GM12878 (cell line): ENCODE data around the gene ALG2. TPM values are rescaled to one million over a fixed set of nuclear protein-coding genes. Genes with fewer than 3 reads are reported as not detected.
A peak's percentile ranks its signal among the peaks of the same experiment; 100 is the strongest.

ENCODE experiments used
- BACH1 ChIP-seq: fragments of 450-650 bp; IDR thresholded peaks from 2 replicates; pipeline ENCODE4 v1.6.1; 2017; ENCODE audit warnings: mild to moderate bottlenecking, borderline replicate concordance
- BMI1 ChIP-seq: fragments of 450-650 bp; IDR thresholded peaks from 2 replicates; pipeline ENCODE4 v1.6.1; 2016; ENCODE audit warnings: mild to moderate bottlenecking, moderate library complexity, borderline replicate concordance
- EED ChIP-seq: sonication (generic); IDR thresholded peaks from 2 replicates; pipeline ENCODE4 v1.6.1; 2016; ENCODE audit warnings: antibody characterized with exemption, low read depth
- EZH2 ChIP-seq: IDR thresholded peaks from 2 replicates; pipeline ENCODE4 v1.6.1; 2012; ENCODE audit warnings: low read depth, mild to moderate bottlenecking, control low read depth, inconsistent platforms, low read length, borderline replicate concordance; ENCODE audit not compliant: control insufficient read depth
- FOXK2 ChIP-seq: fragments of 450-650 bp; IDR thresholded peaks from 2 replicates; pipeline ENCODE4 v1.6.1; 2017; ENCODE audit warnings: mild to moderate bottlenecking, moderate library complexity
- FOXM1 ChIP-seq: IDR thresholded peaks from 2 replicates; pipeline ENCODE4 v1.6.1; 2012; ENCODE audit warnings: low read depth, mild to moderate bottlenecking, inconsistent platforms, low read length, moderate library complexity
- KDM1A ChIP-seq: fragments of 200-600 bp; sonication (generic); IDR thresholded peaks from 2 replicates; pipeline ENCODE4 v1.6.1; 2016; ENCODE audit warnings: borderline replicate concordance
- MTA3 ChIP-seq: IDR thresholded peaks from 2 replicates; pipeline ENCODE4 v1.6.1; 2012; ENCODE audit warnings: low read length, inconsistent platforms, borderline replicate concordance
- NR2C2 ChIP-seq: IDR thresholded peaks from 2 replicates; pipeline ENCODE4 v1.6.1; 2011; ENCODE audit warnings: borderline replicate concordance, low read depth; ENCODE audit not compliant: control insufficient read depth, insufficient read length
- STAT3 ChIP-seq: IDR thresholded peaks from 2 replicates; pipeline ENCODE4 v1.6.1; 2011; ENCODE audit warnings: low read depth, low read length, improper control_type of control experiment
- SUPT20H ChIP-seq: IDR thresholded peaks from 2 replicates; pipeline ENCODE4 v1.6.1; 2011; ENCODE audit warnings: low read depth, mild to moderate bottlenecking, low read length, moderate library complexity, borderline replicate concordance; ENCODE audit not compliant: control insufficient read depth
- TCF3 ChIP-seq: IDR thresholded peaks from 2 replicates; pipeline ENCODE4 v1.6.1; 2012; ENCODE audit warnings: low read depth, mild to moderate bottlenecking, low read length, borderline replicate concordance; ENCODE audit not compliant: insufficient read depth
- YY1 ChIP-seq: IDR thresholded peaks from 2 replicates; pipeline ENCODE4 v1.6.1; 2011; ENCODE audit warnings: low read depth, mild to moderate bottlenecking, low read length
- ZNF207 ChIP-seq: fragments of 450-650 bp; IDR thresholded peaks from 2 replicates; pipeline ENCODE4 v1.6.1; 2014; ENCODE audit warnings: antibody characterized with exemption, mild to moderate bottlenecking, borderline replicate concordance
- ZNF384 ChIP-seq: IDR thresholded peaks from 2 replicates; pipeline ENCODE4 v1.6.1; 2012; ENCODE audit warnings: low read depth, mild to moderate bottlenecking, low read length, improper control_type of control experiment, borderline replicate concordance
- ZZZ3 ChIP-seq: IDR thresholded peaks from 2 replicates; pipeline ENCODE4 v1.6.1; 2011; ENCODE audit warnings: low read depth; ENCODE audit not compliant: control insufficient read depth, insufficient read length
- polyA plus RNA-seq, 11 experiments: library from polyadenylated mRNA; depleted of rRNA in 4 of 11; unstranded in 6 of 11; stranded (reverse) in 5 of 11; fragments of >200 nt; fragmentation: Nextera tagmentation in 4 of 11; fragmentation: Illumina TruSeq in 1 of 11; extraction: Ambion mirVana in 4 of 11; extraction: Trizol in 1 of 11; gene quantifications; 1 replicate in 1 of 11; 2 replicates in 10 of 11; pipeline versions ENCODE4 v1.2.1 to v1.2.3, GENCODE V29; 2011 to 2016; ENCODE audit warnings: inconsistent platforms in 2 of 11, missing spikeins in 2 of 11, low read depth in 1 of 11
- total RNA-seq, 4 experiments: library from RNA; depleted of rRNA in 3 of 4; stranded (reverse); fragments of >200 nt in 3 of 4; fragmentation: Illumina TruSeq in 1 of 4; extraction: Trizol in 1 of 4; gene quantifications; 2 replicates each; pipeline versions ENCODE4 v1.2.1 to v1.2.3, GENCODE V29; 2013 to 2021
- TF ChIP-seq, protein P1 (sequence below): fragments of 450-650 bp; IDR thresholded peaks from 2 replicates; pipeline ENCODE4 v1.6.1; 2017; ENCODE audit warnings: mild to moderate bottlenecking
- TF ChIP-seq, protein P2 (sequence below): fragments of 450-650 bp; IDR thresholded peaks from 2 replicates; pipeline ENCODE4 v1.6.1; 2016; ENCODE audit warnings: mild to moderate bottlenecking, moderate library complexity, borderline replicate concordance
- TF ChIP-seq, protein P3 (sequence below): IDR thresholded peaks from 2 replicates; pipeline ENCODE4 v1.6.1; 2012; ENCODE audit warnings: mild to moderate bottlenecking, low read depth, low read length

ALG2 gene
- total and polyA plus RNA-seq, 10 of the 15 experiments (the other 5 are each of a cell fraction or from before 2014, with no cell fraction given), result 8.8 to 52.5 (median 38.6) TPM

DNA sequence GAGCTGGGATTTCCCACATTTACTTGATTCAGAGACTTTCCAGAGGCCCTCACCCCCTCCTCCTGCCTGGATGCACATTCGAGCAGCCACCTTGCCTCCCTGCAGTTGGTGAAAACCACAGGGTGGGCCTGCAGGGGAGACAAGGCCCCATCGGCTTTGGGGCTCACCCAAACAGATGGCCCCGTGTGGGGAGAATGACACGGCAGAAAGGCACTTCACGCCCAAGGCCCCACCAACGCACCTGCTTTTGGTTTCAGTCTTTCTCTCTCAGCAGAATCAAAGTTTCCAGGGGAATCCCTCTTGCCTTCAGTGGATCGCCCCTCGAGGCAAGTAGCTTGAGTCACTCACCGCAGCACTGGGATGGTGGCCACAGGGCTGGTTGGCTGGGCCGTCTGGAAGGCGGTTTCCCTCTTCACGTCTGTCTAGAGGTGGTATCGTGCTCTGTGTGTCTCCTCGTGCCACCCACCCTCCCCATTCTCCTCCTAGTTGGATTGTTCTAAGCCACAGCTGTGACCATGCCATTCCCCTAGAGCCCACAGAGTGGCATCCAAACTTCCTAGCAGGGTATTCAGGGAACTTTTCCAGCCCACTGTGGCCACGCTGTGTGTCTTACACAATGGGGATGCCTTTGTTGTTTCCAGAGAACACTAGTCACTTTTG lies 32.2 kb upstream of the ALG2 start (continued):
- no peak for TF ChIP-seq BMI1
- TF ChIP-seq STAT3, result no peak
- peak; percentile 74; the same call in 1 of the 2 replicates for TF ChIP-seq ZNF207
- TF ChIP-seq FOXK2, result no peak
- TF ChIP-seq, protein P1, sequence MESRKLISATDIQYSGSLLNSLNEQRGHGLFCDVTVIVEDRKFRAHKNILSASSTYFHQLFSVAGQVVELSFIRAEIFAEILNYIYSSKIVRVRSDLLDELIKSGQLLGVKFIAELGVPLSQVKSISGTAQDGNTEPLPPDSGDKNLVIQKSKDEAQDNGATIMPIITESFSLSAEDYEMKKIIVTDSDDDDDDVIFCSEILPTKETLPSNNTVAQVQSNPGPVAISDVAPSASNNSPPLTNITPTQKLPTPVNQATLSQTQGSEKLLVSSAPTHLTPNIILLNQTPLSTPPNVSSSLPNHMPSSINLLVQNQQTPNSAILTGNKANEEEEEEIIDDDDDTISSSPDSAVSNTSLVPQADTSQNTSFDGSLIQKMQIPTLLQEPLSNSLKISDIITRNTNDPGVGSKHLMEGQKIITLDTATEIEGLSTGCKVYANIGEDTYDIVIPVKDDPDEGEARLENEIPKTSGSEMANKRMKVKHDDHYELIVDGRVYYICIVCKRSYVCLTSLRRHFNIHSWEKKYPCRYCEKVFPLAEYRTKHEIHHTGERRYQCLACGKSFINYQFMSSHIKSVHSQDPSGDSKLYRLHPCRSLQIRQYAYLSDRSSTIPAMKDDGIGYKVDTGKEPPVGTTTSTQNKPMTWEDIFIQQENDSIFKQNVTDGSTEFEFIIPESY, result no peak
- no peak for TF ChIP-seq EZH2
- no peak for TF ChIP-seq NR2C2
- peak; percentile 97 for TF ChIP-seq FOXM1
- peak; percentile 93; the same call in 1 of the 2 replicates for TF ChIP-seq BACH1
- TF ChIP-seq, protein P2, sequence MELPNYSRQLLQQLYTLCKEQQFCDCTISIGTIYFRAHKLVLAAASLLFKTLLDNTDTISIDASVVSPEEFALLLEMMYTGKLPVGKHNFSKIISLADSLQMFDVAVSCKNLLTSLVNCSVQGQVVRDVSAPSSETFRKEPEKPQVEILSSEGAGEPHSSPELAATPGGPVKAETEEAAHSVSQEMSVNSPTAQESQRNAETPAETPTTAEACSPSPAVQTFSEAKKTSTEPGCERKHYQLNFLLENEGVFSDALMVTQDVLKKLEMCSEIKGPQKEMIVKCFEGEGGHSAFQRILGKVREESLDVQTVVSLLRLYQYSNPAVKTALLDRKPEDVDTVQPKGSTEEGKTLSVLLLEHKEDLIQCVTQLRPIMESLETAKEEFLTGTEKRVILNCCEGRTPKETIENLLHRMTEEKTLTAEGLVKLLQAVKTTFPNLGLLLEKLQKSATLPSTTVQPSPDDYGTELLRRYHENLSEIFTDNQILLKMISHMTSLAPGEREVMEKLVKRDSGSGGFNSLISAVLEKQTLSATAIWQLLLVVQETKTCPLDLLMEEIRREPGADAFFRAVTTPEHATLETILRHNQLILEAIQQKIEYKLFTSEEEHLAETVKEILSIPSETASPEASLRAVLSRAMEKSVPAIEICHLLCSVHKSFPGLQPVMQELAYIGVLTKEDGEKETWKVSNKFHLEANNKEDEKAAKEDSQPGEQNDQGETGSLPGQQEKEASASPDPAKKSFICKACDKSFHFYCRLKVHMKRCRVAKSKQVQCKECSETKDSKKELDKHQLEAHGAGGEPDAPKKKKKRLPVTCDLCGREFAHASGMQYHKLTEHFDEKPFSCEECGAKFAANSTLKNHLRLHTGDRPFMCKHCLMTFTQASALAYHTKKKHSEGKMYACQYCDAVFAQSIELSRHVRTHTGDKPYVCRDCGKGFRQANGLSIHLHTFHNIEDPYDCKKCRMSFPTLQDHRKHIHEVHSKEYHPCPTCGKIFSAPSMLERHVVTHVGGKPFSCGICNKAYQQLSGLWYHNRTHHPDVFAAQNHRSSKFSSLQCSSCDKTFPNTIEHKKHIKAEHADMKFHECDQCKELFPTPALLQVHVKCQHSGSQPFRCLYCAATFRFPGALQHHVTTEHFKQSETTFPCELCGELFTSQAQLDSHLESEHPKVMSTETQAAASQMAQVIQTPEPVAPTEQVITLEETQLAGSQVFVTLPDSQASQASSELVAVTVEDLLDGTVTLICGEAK, result no peak
- TF ChIP-seq KDM1A, result no peak
- TF ChIP-seq EED, result peak; percentile 98
- TF ChIP-seq TCF3, result peak; percentile 96
- TF ChIP-seq MTA3, result peak; percentile 86; the same call in 1 of the 2 replicates
- TF ChIP-seq ZNF384, result no peak
- TF ChIP-seq YY1, result no peak
- no peak for TF ChIP-seq ZZZ3
- TF ChIP-seq SUPT20H, result no peak
- TF ChIP-seq, protein P3, sequence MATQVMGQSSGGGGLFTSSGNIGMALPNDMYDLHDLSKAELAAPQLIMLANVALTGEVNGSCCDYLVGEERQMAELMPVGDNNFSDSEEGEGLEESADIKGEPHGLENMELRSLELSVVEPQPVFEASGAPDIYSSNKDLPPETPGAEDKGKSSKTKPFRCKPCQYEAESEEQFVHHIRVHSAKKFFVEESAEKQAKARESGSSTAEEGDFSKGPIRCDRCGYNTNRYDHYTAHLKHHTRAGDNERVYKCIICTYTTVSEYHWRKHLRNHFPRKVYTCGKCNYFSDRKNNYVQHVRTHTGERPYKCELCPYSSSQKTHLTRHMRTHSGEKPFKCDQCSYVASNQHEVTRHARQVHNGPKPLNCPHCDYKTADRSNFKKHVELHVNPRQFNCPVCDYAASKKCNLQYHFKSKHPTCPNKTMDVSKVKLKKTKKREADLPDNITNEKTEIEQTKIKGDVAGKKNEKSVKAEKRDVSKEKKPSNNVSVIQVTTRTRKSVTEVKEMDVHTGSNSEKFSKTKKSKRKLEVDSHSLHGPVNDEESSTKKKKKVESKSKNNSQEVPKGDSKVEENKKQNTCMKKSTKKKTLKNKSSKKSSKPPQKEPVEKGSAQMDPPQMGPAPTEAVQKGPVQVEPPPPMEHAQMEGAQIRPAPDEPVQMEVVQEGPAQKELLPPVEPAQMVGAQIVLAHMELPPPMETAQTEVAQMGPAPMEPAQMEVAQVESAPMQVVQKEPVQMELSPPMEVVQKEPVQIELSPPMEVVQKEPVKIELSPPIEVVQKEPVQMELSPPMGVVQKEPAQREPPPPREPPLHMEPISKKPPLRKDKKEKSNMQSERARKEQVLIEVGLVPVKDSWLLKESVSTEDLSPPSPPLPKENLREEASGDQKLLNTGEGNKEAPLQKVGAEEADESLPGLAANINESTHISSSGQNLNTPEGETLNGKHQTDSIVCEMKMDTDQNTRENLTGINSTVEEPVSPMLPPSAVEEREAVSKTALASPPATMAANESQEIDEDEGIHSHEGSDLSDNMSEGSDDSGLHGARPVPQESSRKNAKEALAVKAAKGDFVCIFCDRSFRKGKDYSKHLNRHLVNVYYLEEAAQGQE, result no peak
